Sigmoid colon (tissue), 7 donors: ENCODE results near the gene MGP. TPM values are rescaled to one million over a fixed set of nuclear protein-coding genes. Genes with fewer than 3 reads are reported as not detected.

Experiments used
- DNase-seq: peaks from one replicate; pipeline ENCODE4 v3.0.0-alpha.2; 2019
- H3K27ac ChIP-seq, 4 donors: fragments of 200-600 bp; sonication (generic); one replicate each; pipeline ENCODE4 v1.5.1; 2016 to 2019; ENCODE audit warnings: mild to moderate bottlenecking in 1 of 4
- H3K27me3 ChIP-seq, 3 donors: fragments of 200-600 bp; sonication (generic); one replicate each; pipeline ENCODE4 v1.5.1; 2019; ENCODE audit warnings: mild to moderate bottlenecking in 1 of 3
- H3K36me3 ChIP-seq, 4 donors: fragments of 200-600 bp; sonication (generic); one replicate each; pipeline ENCODE4 v1.5.1; 2016 to 2019
- H3K4me1 ChIP-seq, 4 donors: fragments of 200-600 bp; sonication (generic); one replicate each; pipeline ENCODE4 v1.5.1; 2017 to 2019
- H3K4me3 ChIP-seq, 4 donors: fragments of 200-600 bp; sonication (generic); one replicate each; pipeline ENCODE4 v1.5.1; 2017 to 2019; ENCODE audit warnings: mild to moderate bottlenecking in 2 of 4, moderate library complexity in 1 of 4
- H3K9me3 ChIP-seq, 4 donors: fragments of 200-600 bp in 3 of 4; sonication (generic) in 3 of 4; one replicate each; pipeline versions ENCODE4 v1.5.1 to v1.6.1; 2013 to 2019
- CTCF ChIP-seq, 4 experiments: fragments of 450-650 bp in 3 of 4; fragments of 200-600 bp in 1 of 4; IDR thresholded peaks; one replicate each; pipeline ENCODE4 v1.5.1; 2016 to 2019; ENCODE audit warnings: antibody characterized with exemption in 4 of 4, mild to moderate bottlenecking in 3 of 4, moderate library complexity in 2 of 4
- EP300 ChIP-seq, 4 donors: sonication (generic); formaldehyde crosslinking; IDR thresholded peaks; one replicate each; pipeline ENCODE4 v1.6.1; 2017; ENCODE audit warnings: antibody characterized with exemption in 4 of 4
- POLR2A ChIP-seq, 2 donors: fragments of 450-650 bp; IDR thresholded peaks; one replicate each; pipeline ENCODE4 v1.6.1; 2016; ENCODE audit warnings: antibody characterized with exemption in 2 of 2, mild to moderate bottlenecking in 2 of 2, moderate library complexity in 2 of 2
- POLR2AphosphoS5 ChIP-seq, 4 donors: sonication (generic); formaldehyde crosslinking; IDR thresholded peaks; one replicate each; pipeline ENCODE4 v1.6.1; 2017; ENCODE audit warnings: antibody characterized with exemption in 4 of 4
- WGBS, 2 donors: extraction: QIAGEN DNeasy Blood & Tissue Kit; methylation state at CpG; one replicate each; pipeline ENCODE4 v1.1.7; 2013; 5-methylcytosine and 5-hydroxymethylcytosine counted together
- intact Hi-C: fragments of 100-400 bp; cut with DNase I; formaldehyde crosslinking; loops from one replicate; pipeline ENCODE4 v1.15.1; 2023
- polyA plus RNA-seq, 3 donors: library from polyadenylated mRNA; stranded (reverse); fragments of 200-250 nt; gene quantifications; one replicate each; pipeline ENCODE4 v1.2.3, GENCODE V29; 2013
- total RNA-seq, 4 donors: library from RNA; depleted of rRNA; stranded (reverse); fragments of >200 nt; gene quantifications; one replicate each; pipeline ENCODE4 v1.1.0, GENCODE V29; 2016
- donor health status: healthy with polysubstance abuse.
- donor health status: Bipolar disorder and iron deficiency.
- donor health status: healthy.

Gene MGP
- total and polyA plus RNA-seq, 7 donors: 21.7 to 2,103 (median 984) TPM

- intact Hi-C loops: no loop called here
- DNase-seq: no peak
- Histone ChIP-seq H3K27me3 (no peaks in the 10 kb centered on the region), H3K4me1 (peaks cover 0 to 9% (median 0%) of the 10 kb centered on the region in 4 donors), H3K36me3 (no peaks in the 10 kb centered on the region), H3K9me3 (peaks cover 0 to 2% (median 0%) of the 10 kb centered on the region in 4 donors), H3K27ac (peak overlapping the region in 1 of 4 donors; percentile 15), H3K4me3 (no peak overlapping the region)
- no peak for TF ChIP-seq POLR2A (IDR thresholded peaks at IDR 0.05)
- TF ChIP-seq CTCF (IDR thresholded peaks at IDR 0.05): no peak
- TF ChIP-seq EP300 (IDR thresholded peaks at IDR 0.05): no peak
- no peak for TF ChIP-seq POLR2AphosphoS5 (IDR thresholded peaks at IDR 0.05)
- WGBS, 2 donors: 66 to 68% methylated on average over 6 of the region's 6 CpGs
These were observed 31.0 kb downstream of the MGP start for GRCh38 chr12:14854586-14855183.

- Histone ChIP-seq H3K4me3 (no peak overlapping the region), H3K9me3 (no peaks in the 10 kb centered on the region), H3K27me3 (no peaks in the 10 kb centered on the region), H3K36me3 (no peaks in the 10 kb centered on the region), H3K4me1 (peaks cover 0 to 9% (median 2%) of the 10 kb centered on the region in 4 donors), H3K27ac (peak overlapping the region in 1 of 4 donors; percentile 15)
- TF ChIP-seq POLR2A (IDR thresholded peaks at IDR 0.05) (no peak), POLR2AphosphoS5 (IDR thresholded peaks at IDR 0.05) (no peak), CTCF (IDR thresholded peaks at IDR 0.05) (no peak), EP300 (IDR thresholded peaks at IDR 0.05) (no peak)
- intact Hi-C loops: no loop called here
- DNase-seq: no peak
- 45 to 75% methylated on average over 3 of the region's 3 CpGs for WGBS, 2 donors
These were observed 31.7 kb downstream of the MGP start for GRCh38 chr12:14853961-14854360.

- Histone ChIP-seq H3K4me3 (no peak overlapping the region), H3K36me3 (no peaks in the 10 kb centered on the region), H3K9me3 (no peaks in the 10 kb centered on the region), H3K4me1 (peaks cover 0 to 9% (median 4%) of the 10 kb centered on the region in 4 donors), H3K27ac (no peak overlapping the region), H3K27me3 (no peaks in the 10 kb centered on the region)
- no peak for DNase-seq
- intact Hi-C loops: no loop called here
- TF ChIP-seq POLR2AphosphoS5 (IDR thresholded peaks at IDR 0.05) (no peak), POLR2A (IDR thresholded peaks at IDR 0.05) (no peak), EP300 (IDR thresholded peaks at IDR 0.05) (no peak), CTCF (IDR thresholded peaks at IDR 0.05) (no peak)
These were observed 32.8 kb downstream of the MGP start for GRCh38 chr12:14852880-14853279.

- no peaks in the 10 kb centered on the region for H3K9me3 ChIP-seq
- intact Hi-C loops: no loop called here
- DNase-seq: no peak
- 96 to 97% methylated on average over 1 of the region's 1 CpG for WGBS, 2 donors
- H3K36me3 ChIP-seq: no peaks in the 10 kb centered on the region
- no peak for TF ChIP-seq POLR2A (IDR thresholded peaks at IDR 0.05)
- TF ChIP-seq EP300 (IDR thresholded peaks at IDR 0.05): no peak
- H3K27me3 ChIP-seq: no peaks in the 10 kb centered on the region
- H3K4me3 ChIP-seq: no peak overlapping the region
- peaks cover 0 to 20% (median 11%) of the 10 kb centered on the region in 4 donors for H3K4me1 ChIP-seq
- H3K27ac ChIP-seq: peak overlapping the region in 1 of 4 donors; percentile 55
These were observed 34.6 kb downstream of the MGP start for GRCh38 chr12:14850929-14851663.

- Histone ChIP-seq H3K9me3 (no peaks in the 10 kb centered on the region), H3K27me3 (no peaks in the 10 kb centered on the region), H3K4me1 (peaks cover 0 to 27% (median 15%) of the 10 kb centered on the region in 4 donors), H3K36me3 (no peaks in the 10 kb centered on the region), H3K27ac (peak overlapping the region in 3 of 4 donors; percentile 38 to 55 (median 46)), H3K4me3 (no peak overlapping the region)
- DNase-seq: no peak
- WGBS, 2 donors: 75 to 85% methylated on average over 2 of the region's 2 CpGs
- TF ChIP-seq POLR2A (IDR thresholded peaks at IDR 0.05) (no peak), POLR2AphosphoS5 (IDR thresholded peaks at IDR 0.05) (peak in 3 of 4 donors; percentile 49 to 72 (median 55)), EP300 (IDR thresholded peaks at IDR 0.05) (peak in 2 of 4 donors; percentile 3 to 23)
- intact Hi-C loops: loop anchor here (10.0 kb wide), 3 partner anchors 295 to 735 kb away; no protein-coding TSS in a partner anchor
These were observed 36.0 kb downstream of the MGP start for GRCh38 chr12:14849661-14850060.
